IMR-90 (cell line): ENCODE data around the gene TENM4. TPM values are rescaled to one million over a fixed set of nuclear protein-coding genes. Genes with fewer than 3 reads are reported as not detected.

Experiments
- ATAC-seq: fragments of 200-7000 bp; cut with Tn5 transposase; 2 replicates; pipeline ENCODE4 v1.9.1; 2020; ENCODE audit warnings: low read depth, mild to moderate bottlenecking, moderate library complexity
- BruUV-seq: library from RNA; stranded (reverse); fragments of 400-500 nt; replicated peaks from 2 replicates; lab custom pipeline; 2021; lab: Mats Ljungman, UMichigan
- CTCF ChIA-PET: fragments of 300-600 bp; formaldehyde crosslinking; extraction: SDS; loops from one replicate; lab custom pipeline; 2021; ENCODE audit warnings: antibody characterized with exemption; lab: Yijun Ruan, JAX
- POLR2A ChIA-PET: fragments of 300-600 bp; sonication (Branson Sonifier 250); formaldehyde crosslinking; loops from one replicate; lab custom pipeline; 2022; ENCODE audit warnings: antibody characterized with exemption; ENCODE audit not compliant: unreplicated experiment; lab: Charles Lee
- DNase-seq: peaks from one replicate; pipeline ENCODE4 v3.0.0; 2013
- H2AFZ ChIP-seq: replicated peaks from 2 replicates; pipeline ENCODE3; 2013; ENCODE audit warnings: low read length, mild to moderate bottlenecking; ENCODE audit not compliant: poor library complexity
- H2AK5ac ChIP-seq: 2 replicates; pipeline ENCODE4 v1.6.1; 2013; ENCODE audit warnings: low read depth, low read length, inconsistent platforms
- H2AK9ac ChIP-seq: replicated peaks from 2 replicates; pipeline ENCODE3; 2013; ENCODE audit warnings: mild to moderate bottlenecking, low read depth, low read length, moderate library complexity; ENCODE audit not compliant: poor library complexity
- H2BK120ac ChIP-seq: 2 replicates; pipeline ENCODE4 v1.6.1; 2013; ENCODE audit warnings: low read depth, low read length, inconsistent platforms
- H2BK15ac ChIP-seq: 3 replicates; pipeline ENCODE4 v1.6.1; 2013; ENCODE audit warnings: low read depth, low read length, inconsistent platforms
- H2BK20ac ChIP-seq: 2 replicates; pipeline ENCODE4 v1.6.1; 2013; ENCODE audit warnings: low read depth, mild to moderate bottlenecking, inconsistent platforms, low read length, moderate library complexity
- H2BK5ac ChIP-seq: 2 replicates; pipeline ENCODE4 v1.6.1; 2013; ENCODE audit warnings: mild to moderate bottlenecking, low read depth, low read length, inconsistent platforms; ENCODE audit not compliant: poor library complexity, severe bottlenecking
- H3K14ac ChIP-seq: replicated peaks from 2 replicates; pipeline ENCODE4 v1.6.1; 2013; ENCODE audit warnings: low read depth, low read length, inconsistent platforms
- H3K18ac ChIP-seq: 2 replicates; pipeline ENCODE4 v1.6.1; 2013; ENCODE audit warnings: low read depth, low read length, control low read depth
- H3K23ac ChIP-seq: 2 replicates; pipeline ENCODE4 v1.6.1; 2013; ENCODE audit warnings: low read depth, low read length, inconsistent platforms
- H3K27ac ChIP-seq: 2 replicates; pipeline ENCODE4 v1.5.1; 2013; ENCODE audit warnings: mild to moderate bottlenecking, control low read depth, low read length; ENCODE audit not compliant: insufficient read depth
- H3K27me3 ChIP-seq: 2 replicates; pipeline ENCODE4 v1.6.1; 2013; ENCODE audit warnings: low read length; ENCODE audit not compliant: control insufficient read depth, insufficient read depth
- H3K36me3 ChIP-seq: 2 replicates; pipeline ENCODE4 v1.6.1; 2013; ENCODE audit warnings: low read length, mixed read lengths; ENCODE audit not compliant: control insufficient read depth, insufficient read depth
- H3K4ac ChIP-seq: 2 replicates; pipeline ENCODE4 v1.6.1; 2013; ENCODE audit warnings: low read depth, low read length, inconsistent platforms
- H3K4me1 ChIP-seq: 2 replicates; pipeline ENCODE4 v1.6.1; 2013; ENCODE audit warnings: low read length, mixed read lengths; ENCODE audit not compliant: control insufficient read depth, insufficient read depth
- H3K4me2 ChIP-seq: 2 replicates; pipeline ENCODE4 v1.6.1; 2013; ENCODE audit warnings: low read depth, mild to moderate bottlenecking, control low read depth, low read length, moderate library complexity
- H3K4me3 ChIP-seq: 2 replicates; pipeline ENCODE4 v1.5.1; 2013; ENCODE audit warnings: low read depth, mild to moderate bottlenecking, control low read depth, low read length, moderate library complexity; ENCODE audit not compliant: insufficient read depth
- H3K56ac ChIP-seq: 2 replicates; pipeline ENCODE4 v1.6.1; 2013; ENCODE audit warnings: low read length, inconsistent platforms; ENCODE audit not compliant: insufficient read depth; ENCODE audit errors: extremely low read depth
- H3K79me1 ChIP-seq, 2 experiments: 2 replicates each; pipeline ENCODE4 v1.6.1; 2013; ENCODE audit warnings: low read length in 2 of 2, inconsistent platforms in 1 of 2, low read depth in 1 of 2
- H3K9ac ChIP-seq: 2 replicates; pipeline ENCODE4 v1.6.1; 2013; ENCODE audit warnings: low read depth, low read length, control low read depth
- H3K9me1 ChIP-seq: 2 replicates; pipeline ENCODE4 v1.6.1; 2013; ENCODE audit warnings: low read length, inconsistent platforms; ENCODE audit not compliant: insufficient read depth
- H3K9me3 ChIP-seq: 2 replicates; pipeline ENCODE4 v1.6.1; 2013; ENCODE audit warnings: low read length; ENCODE audit not compliant: control insufficient read depth, insufficient read depth
- H4K20me1 ChIP-seq: 2 replicates; pipeline ENCODE4 v1.6.1; 2013; ENCODE audit warnings: low read length, inconsistent platforms; ENCODE audit not compliant: insufficient read depth
- H4K5ac ChIP-seq: 2 replicates; pipeline ENCODE4 v1.6.1; 2013; ENCODE audit warnings: mild to moderate bottlenecking, low read depth, low read length, control low read depth
- H4K8ac ChIP-seq, 2 experiments: 2 replicates each; pipeline ENCODE4 v1.6.1; 2013; ENCODE audit warnings: low read depth in 2 of 2, low read length in 2 of 2, control low read depth in 1 of 2, inconsistent platforms in 1 of 2
- H4K91ac ChIP-seq: 2 replicates; pipeline ENCODE4 v1.6.1; 2013; ENCODE audit warnings: low read depth, low read length, inconsistent platforms; ENCODE audit not compliant: insufficient read depth
- CEBPB ChIP-seq: IDR thresholded peaks from 2 replicates; pipeline ENCODE4 v1.6.1; 2012; ENCODE audit warnings: low read depth, low read length, improper control_type of control experiment
- FOS ChIP-seq: fragments of 150-350 bp; IDR thresholded peaks from 2 replicates; pipeline ENCODE4 v1.6.1; 2016; ENCODE audit warnings: low read depth, low read length
- WGBS, 2 experiments: methylation state at CpG; one replicate each; pipeline versions ENCODE4 v1.1.5 to v1.1.7; 2013; ENCODE audit warnings: missing lambda C conversion rate in 2 of 2; ENCODE audit not compliant: insufficient read length in 1 of 2; ENCODE audit errors: extremely low coverage in 2 of 2; 5-methylcytosine and 5-hydroxymethylcytosine counted together
- dilution Hi-C: fragments of 300-500 bp; cut with HindIII; formaldehyde crosslinking; loops from one replicate; pipeline ENCODE4 v1.14.3; 2018; ENCODE audit warnings: low sequenced_read_pairs; ENCODE audit not compliant: unreplicated experiment
- in situ Hi-C: fragments of 300-500 bp; cut with MboI; formaldehyde crosslinking; loops from 3 replicates; pipeline ENCODE4 v1.14.3; 2019; ENCODE audit warnings: low sequenced_read_pairs, inconsistent platforms, mixed read lengths
- intact Hi-C: fragments of 100-400 bp; cut with micrococcal nuclease; formaldehyde crosslinking; loops from 2 replicates; pipeline ENCODE4 v1.10.0; 2022
- polyA plus RNA-seq, 3 experiments: library from polyadenylated mRNA; depleted of rRNA; stranded (reverse); fragments of >200 nt; gene quantifications; 2 replicates each; pipeline ENCODE4 v1.2.3, GENCODE V29; 2012; ENCODE audit warnings: low replicate concordance in 1 of 3
- total RNA-seq: library from RNA; depleted of rRNA; stranded (reverse); fragments of >200 nt; gene quantifications from 2 replicates; pipeline ENCODE4 v1.2.3, GENCODE V29; 2012
- TF ChIP-seq, protein P1 (sequence below): fragments of 150-350 bp; IDR thresholded peaks from 2 replicates; pipeline ENCODE4 v1.6.1; 2016; ENCODE audit warnings: low read depth, mild to moderate bottlenecking, low read length, moderate library complexity, borderline replicate concordance

TENM4 gene
- total and polyA plus RNA-seq, 2 of the 4 experiments (the other 2 are of a cell fraction): 7.4 to 9.0 TPM

DNA sequence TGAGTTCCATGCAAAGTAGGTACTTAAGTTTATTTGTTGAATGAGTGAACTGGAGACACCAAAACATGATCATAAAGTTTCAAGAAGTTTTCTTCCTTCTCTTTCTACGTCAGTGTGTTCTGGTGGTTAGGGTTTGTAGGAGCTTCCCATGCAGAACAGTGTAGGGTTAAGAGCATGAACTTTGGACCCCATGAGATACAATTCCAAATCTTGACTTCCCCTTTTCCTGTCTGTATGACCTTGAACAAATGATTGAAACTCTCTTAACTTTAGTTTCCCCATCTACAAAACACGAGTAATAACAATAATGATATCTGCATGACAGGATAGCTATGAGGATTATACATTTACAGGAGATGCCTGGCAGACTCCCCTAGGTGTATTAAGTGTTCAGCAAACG is 41.0 kb upstream of the TENM4 start:
- whole genome bisulfite sequencing, 2 experiments: no CpG with 5 or more reads among the region's 3 CpGs
- no peak overlapping the region for H3K9ac ChIP-seq
- in situ Hi-C loops: no loop called here
- intact Hi-C loops: no loop called here
- no peak overlapping the region for H2BK120ac ChIP-seq
- H2AK9ac ChIP-seq: no peak overlapping the region
- H2BK20ac ChIP-seq: no peak overlapping the region
- H2BK15ac ChIP-seq: no peak overlapping the region
- H3K18ac ChIP-seq: no peak overlapping the region
- no peaks in the 10 kb centered on the region for H3K36me3 ChIP-seq
- H4K91ac ChIP-seq: no peak overlapping the region
- no peak overlapping the region for H3K14ac ChIP-seq
- no peaks in the 10 kb centered on the region for H3K79me1 ChIP-seq
- ChIA-PET POLR2A (no interaction called here), CTCF (no interaction called here)
- no peak overlapping the region for H4K8ac ChIP-seq
- dilution Hi-C loops: no loop called here
- no peak overlapping the region for H3K23ac ChIP-seq
- H4K20me1 ChIP-seq: no peaks in the 10 kb centered on the region
- H2AFZ ChIP-seq: no peak overlapping the region
- no peak overlapping the region for H2AK5ac ChIP-seq
- ATAC-seq: no peak
- DNase-seq: no peak
- no peak overlapping the region for H3K27ac ChIP-seq
- H3K9me3 ChIP-seq: no peaks in the 10 kb centered on the region
- no peak overlapping the region for H3K4me3 ChIP-seq
- H2BK5ac ChIP-seq: no peak overlapping the region
- no peak overlapping the region for H3K4ac ChIP-seq
- no peaks in the 10 kb centered on the region for H3K4me1 ChIP-seq
- H3K4me2 ChIP-seq: no peak overlapping the region
- TF ChIP-seq FOS (no peak), CEBPB (no peak)
- TF ChIP-seq, protein P1, sequence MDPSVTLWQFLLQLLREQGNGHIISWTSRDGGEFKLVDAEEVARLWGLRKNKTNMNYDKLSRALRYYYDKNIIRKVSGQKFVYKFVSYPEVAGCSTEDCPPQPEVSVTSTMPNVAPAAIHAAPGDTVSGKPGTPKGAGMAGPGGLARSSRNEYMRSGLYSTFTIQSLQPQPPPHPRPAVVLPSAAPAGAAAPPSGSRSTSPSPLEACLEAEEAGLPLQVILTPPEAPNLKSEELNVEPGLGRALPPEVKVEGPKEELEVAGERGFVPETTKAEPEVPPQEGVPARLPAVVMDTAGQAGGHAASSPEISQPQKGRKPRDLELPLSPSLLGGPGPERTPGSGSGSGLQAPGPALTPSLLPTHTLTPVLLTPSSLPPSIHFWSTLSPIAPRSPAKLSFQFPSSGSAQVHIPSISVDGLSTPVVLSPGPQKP: no peak
- H3K27me3 ChIP-seq: peaks cover 13% of the 10 kb centered on the region
- no peak overlapping the region for H4K5ac ChIP-seq
- no peak overlapping the region for H3K56ac ChIP-seq
- no TSS peak for BruUV-seq
- no peaks in the 10 kb centered on the region for H3K9me1 ChIP-seq
